BLaER1 treated with 17β-estradiol and CSF1 and Interleukin-3, amounts not matched to agents 10 nM and 100 nM (cell line): ENCODE measurements around the gene ATG5.

Source experiments
- H3K27ac ChIP-seq, 11 experiments: shearing (Covaris generic); formaldehyde crosslinking; 2 replicates each; pipeline ENCODE4 v1.8.1; 2022
- H3K27me3 ChIP-seq, 11 experiments: shearing (Covaris generic); formaldehyde crosslinking; 2 replicates each; pipeline ENCODE4 v1.8.1; 2022
- H3K36me3 ChIP-seq, 11 experiments: shearing (Covaris generic); formaldehyde crosslinking; 2 replicates each; pipeline ENCODE4 v1.8.1; 2022
- H3K4me1 ChIP-seq, 10 experiments: shearing (Covaris generic); formaldehyde crosslinking; 2 replicates each; pipeline ENCODE4 v1.8.1; 2022
- H3K4me2 ChIP-seq, 11 experiments: shearing (Covaris generic); formaldehyde crosslinking; 2 replicates each; pipeline ENCODE4 v1.8.1; 2022
- H3K4me3 ChIP-seq, 10 experiments: shearing (Covaris generic); formaldehyde crosslinking; 2 replicates each; pipeline ENCODE4 v1.8.1; 2022
- H3K9ac ChIP-seq, 11 experiments: shearing (Covaris generic); formaldehyde crosslinking; 2 replicates each; pipeline ENCODE4 v1.8.1; 2022
- H3K9me3 ChIP-seq, 11 experiments: shearing (Covaris generic); formaldehyde crosslinking; replicated peaks in 1 of 11; 2 replicates each; pipeline ENCODE4 v1.8.1; 2022
- H4K20me1 ChIP-seq, 11 experiments: shearing (Covaris generic); formaldehyde crosslinking; 2 replicates each; pipeline ENCODE4 v1.8.1; 2022
- Cebpa-rat ChIP-seq, 11 experiments: shearing (Covaris generic); IDR thresholded peaks; 2 replicates each; pipeline ENCODE4 v1.8.1; 2022

The ATG5 gene

GRCh38 chr6:106147476-106147875 lies 178.1 kb downstream of the ATG5 start:
- Histone ChIP-seq H4K20me1 (no peaks in the 10 kb centered on the region), H3K27me3 (no peaks in the 10 kb centered on the region), H3K27ac (no peak overlapping the region), H3K36me3 (no peaks in the 10 kb centered on the region), H3K4me3 (no peak overlapping the region), H3K4me1 (peaks cover 0 to 17% (median 8%) of the 10 kb centered on the region in 10 experiments; a peak in 14 of 20 replicates), H3K9ac (no peak overlapping the region), H3K4me2 (no peak overlapping the region), H3K9me3 (no peaks in the 10 kb centered on the region)
- no peak for TF ChIP-seq Cebpa-rat (IDR thresholded peaks at IDR 0.05)

DNA sequence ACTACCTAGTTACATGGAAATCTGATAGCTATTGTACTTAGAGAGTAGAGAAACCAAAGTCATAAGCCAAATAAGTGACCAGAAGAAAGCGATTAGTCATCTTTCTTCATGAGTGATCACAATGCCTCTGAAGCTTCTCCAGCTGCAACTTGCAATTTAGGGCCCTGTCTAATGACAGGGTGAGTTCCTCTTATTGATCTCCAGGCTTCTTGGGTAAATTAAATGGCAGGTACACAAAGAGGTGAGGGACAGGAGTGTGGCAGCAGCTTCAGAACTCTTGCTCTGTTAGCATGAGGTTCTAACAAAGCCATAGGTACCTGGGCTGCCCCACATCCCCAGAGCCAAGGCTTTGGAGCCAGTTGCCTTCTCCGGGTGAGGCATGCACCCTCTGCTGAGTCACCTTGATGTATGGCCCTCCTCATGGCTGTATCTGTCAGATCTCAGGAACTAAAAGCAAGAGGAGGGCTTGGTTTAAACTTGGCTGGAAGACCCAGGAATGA lies 178.7 kb downstream of the ATG5 start:
- Histone ChIP-seq H3K4me2 (peak overlapping the region in 5 of 11 experiments; percentile 4 to 45 (median 34); a peak in 6 of 22 replicates), H3K36me3 (no peaks in the 10 kb centered on the region), H4K20me1 (no peaks in the 10 kb centered on the region), H3K9ac (no peak overlapping the region), H3K4me3 (no peak overlapping the region), H3K27me3 (no peaks in the 10 kb centered on the region), H3K4me1 (peaks cover 5 to 23% (median 13%) of the 10 kb centered on the region in 10 experiments), H3K9me3 (no peaks in the 10 kb centered on the region), H3K27ac (no peak overlapping the region)
- TF ChIP-seq Cebpa-rat (IDR thresholded peaks at IDR 0.05): no peak

DNA sequence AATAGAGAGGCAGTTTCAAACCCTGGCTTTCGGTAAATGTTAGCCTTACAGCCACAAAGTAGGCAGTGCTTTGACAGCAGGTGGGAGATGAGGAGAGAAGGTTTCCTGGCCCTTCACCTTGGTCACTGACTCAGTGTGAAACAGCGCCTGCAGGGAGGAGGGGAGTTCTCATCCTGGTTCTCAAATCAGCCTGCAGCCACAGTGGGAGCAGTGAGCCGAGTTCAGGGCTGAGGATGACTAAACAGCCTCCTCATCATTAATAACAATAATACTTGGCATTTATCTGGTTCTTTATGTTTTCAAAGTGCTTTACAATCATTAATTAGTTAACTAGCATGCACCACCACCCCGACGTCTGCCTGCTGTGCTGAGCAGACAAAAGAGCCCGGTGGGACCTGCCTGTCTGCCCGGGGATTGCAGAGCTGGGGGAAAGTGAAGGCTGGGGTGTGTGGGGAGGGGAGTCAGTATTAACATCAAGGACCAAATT lies 179.8 kb downstream of the ATG5 start:
- peaks cover 13 to 28% (median 21%) of the 10 kb centered on the region in 10 experiments for H3K4me1 ChIP-seq
- no peak overlapping the region for H3K4me3 ChIP-seq
- H3K27ac ChIP-seq: no peak overlapping the region
- no peaks in the 10 kb centered on the region for H3K27me3 ChIP-seq
- no peak for TF ChIP-seq Cebpa-rat (IDR thresholded peaks at IDR 0.05)
- H4K20me1 ChIP-seq: no peaks in the 10 kb centered on the region
- no peak overlapping the region for H3K4me2 ChIP-seq
- H3K9ac ChIP-seq: no peak overlapping the region
- H3K36me3 ChIP-seq: no peaks in the 10 kb centered on the region
- H3K9me3 ChIP-seq: no peaks in the 10 kb centered on the region

DNA sequence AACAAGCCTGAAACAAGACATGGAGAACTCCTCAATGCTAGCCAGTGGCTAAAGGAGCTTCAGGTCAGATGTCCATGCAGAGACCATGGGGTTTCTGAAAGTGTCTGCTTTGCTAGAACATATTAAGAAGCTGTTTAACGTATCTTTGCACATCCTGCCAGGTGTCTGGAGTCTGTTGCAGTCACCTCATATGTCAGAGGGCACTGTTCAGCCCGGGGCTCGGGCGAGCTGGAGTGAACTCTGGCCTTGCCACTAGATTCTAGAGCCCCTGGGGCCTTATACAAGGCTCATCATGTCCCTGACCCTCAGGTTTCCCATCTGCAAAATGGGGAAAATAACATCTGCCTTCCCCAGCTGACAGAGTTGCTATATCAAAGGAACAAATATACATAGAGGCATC lies 180.4 kb downstream of the ATG5 start:
- Histone ChIP-seq H3K36me3 (no peaks in the 10 kb centered on the region), H3K4me3 (no peak overlapping the region), H3K27me3 (no peaks in the 10 kb centered on the region), H3K4me2 (no peak overlapping the region), H3K4me1 (peaks cover 13 to 28% (median 21%) of the 10 kb centered on the region in 10 experiments), H3K27ac (no peak overlapping the region), H4K20me1 (no peaks in the 10 kb centered on the region), H3K9me3 (no peaks in the 10 kb centered on the region), H3K9ac (no peak overlapping the region)
- TF ChIP-seq Cebpa-rat (IDR thresholded peaks at IDR 0.05): no peak

GRCh38 chr6:106143665-106144064 lies 181.9 kb downstream of the ATG5 start:
- Histone ChIP-seq H3K4me3 (no peak overlapping the region), H3K9me3 (no peaks in the 10 kb centered on the region), H3K27me3 (no peaks in the 10 kb centered on the region), H3K36me3 (no peaks in the 10 kb centered on the region), H3K27ac (no peak overlapping the region), H3K4me1 (peaks cover 13 to 28% (median 21%) of the 10 kb centered on the region in 10 experiments), H3K9ac (no peak overlapping the region), H3K4me2 (no peak overlapping the region), H4K20me1 (no peaks in the 10 kb centered on the region)
- TF ChIP-seq Cebpa-rat (IDR thresholded peaks at IDR 0.05): no peak

- Histone ChIP-seq H3K9ac (no peak overlapping the region), H3K4me2 (peak overlapping the region in 2 of 11 experiments; percentile 29 to 41; a peak in 5 of 22 replicates), H3K9me3 (no peaks in the 10 kb centered on the region), H4K20me1 (no peaks in the 10 kb centered on the region), H3K27me3 (no peaks in the 10 kb centered on the region), H3K36me3 (no peaks in the 10 kb centered on the region), H3K4me3 (no peak overlapping the region), H3K27ac (no peak overlapping the region), H3K4me1 (peaks cover 19 to 28% (median 23%) of the 10 kb centered on the region in 10 experiments)
- TF ChIP-seq Cebpa-rat (IDR thresholded peaks at IDR 0.05): no peak
Observed at GRCh38 chr6:106142876-106143431, 182.6 kb downstream of the ATG5 start.

GRCh38 chr6:106141441-106142237 lies 183.9 kb downstream of the ATG5 start:
- Histone ChIP-seq H4K20me1 (no peaks in the 10 kb centered on the region), H3K9me3 (no peaks in the 10 kb centered on the region), H3K4me2 (peak overlapping the region; percentile 13 to 65 (median 43); a peak in 20 of 22 replicates), H3K9ac (0 out of 22 replicates have a peak overlapping the region, but pooled peaks of 1 of the 11 experiments have one; percentile 24), H3K4me3 (no peak overlapping the region), H3K4me1 (peaks cover 15 to 26% (median 23%) of the 10 kb centered on the region in 10 experiments), H3K27me3 (no peaks in the 10 kb centered on the region), H3K27ac (no peak overlapping the region), H3K36me3 (no peaks in the 10 kb centered on the region)
- TF ChIP-seq Cebpa-rat (IDR thresholded peaks at IDR 0.05): no peak

DNA sequence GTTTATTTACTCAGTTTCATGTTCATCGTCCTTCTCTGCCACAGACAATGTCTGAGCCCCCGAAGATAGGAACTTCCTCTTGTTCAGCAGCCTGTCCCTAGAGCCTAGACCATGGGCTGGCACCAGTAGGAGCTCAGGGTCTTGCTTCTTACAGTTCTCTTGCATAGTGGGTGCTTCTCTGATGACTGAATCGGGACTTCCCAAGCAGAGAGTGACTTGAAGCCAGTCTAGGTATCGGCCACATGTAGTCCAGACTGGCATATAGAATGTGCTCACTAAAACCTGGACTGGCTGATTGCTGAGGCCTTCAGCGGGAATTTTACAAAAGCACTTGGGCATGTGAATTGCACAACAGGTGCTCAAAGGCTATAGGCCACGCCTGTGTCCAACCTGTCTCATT lies 187.4 kb downstream of the ATG5 start:
- no peaks in the 10 kb centered on the region for H3K9me3 ChIP-seq
- H3K27ac ChIP-seq: 0 out of 22 replicates have a peak overlapping the region, but pooled peaks of 1 of the 11 experiments have one; percentile 24
- H3K4me2 ChIP-seq: peak overlapping the region in 5 of 11 experiments; percentile 14 to 28 (median 25); a peak in 9 of 22 replicates
- no peak overlapping the region for H3K4me3 ChIP-seq
- no peak for TF ChIP-seq Cebpa-rat (IDR thresholded peaks at IDR 0.05)
- H3K4me1 ChIP-seq: peaks cover 12 to 24% (median 22%) of the 10 kb centered on the region in 10 experiments
- no peaks in the 10 kb centered on the region for H4K20me1 ChIP-seq
- no peaks in the 10 kb centered on the region for H3K27me3 ChIP-seq
- no peak overlapping the region for H3K9ac ChIP-seq
- no peaks in the 10 kb centered on the region for H3K36me3 ChIP-seq

DNA sequence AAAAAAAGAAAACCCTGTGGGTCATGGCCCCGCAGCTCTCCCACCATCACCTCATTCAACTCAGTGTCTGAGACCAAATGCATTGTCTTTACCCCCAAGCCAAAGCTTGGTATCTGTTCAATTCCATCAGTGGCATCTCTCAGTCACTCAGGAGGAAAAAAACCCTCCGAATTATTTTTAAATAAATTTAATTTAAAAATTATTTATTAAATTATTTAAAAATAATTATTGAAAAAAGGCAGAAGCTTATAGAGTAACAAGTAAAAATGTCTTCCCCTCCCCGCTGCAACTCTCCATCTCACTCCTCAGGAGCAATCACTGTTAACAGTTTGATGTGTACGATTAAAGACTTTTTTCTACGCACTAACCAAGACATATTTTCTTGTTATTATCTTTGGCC lies 188.7 kb downstream of the ATG5 start:
- Histone ChIP-seq H3K9me3 (no peaks in the 10 kb centered on the region), H3K36me3 (no peaks in the 10 kb centered on the region), H3K27me3 (no peaks in the 10 kb centered on the region), H3K9ac (no peak overlapping the region), H3K4me3 (no peak overlapping the region), H3K4me2 (no peak overlapping the region), H4K20me1 (no peaks in the 10 kb centered on the region), H3K27ac (no peak overlapping the region), H3K4me1 (peaks cover 5 to 17% (median 17%) of the 10 kb centered on the region in 10 experiments)
- no peak for TF ChIP-seq Cebpa-rat (IDR thresholded peaks at IDR 0.05)
